ENCODE results near the gene MIR17HG. TPM values are rescaled to one million over a fixed set of nuclear protein-coding genes. Genes with fewer than 3 reads are reported as not detected.

MIR17HG gene
- total RNA-seq (2014; rRNA removed; shearing (Covaris generic)) = 0.43 and 2.5 TPM in 2 replicates
- polyA plus RNA-seq (2016; fragmentation: Nextera tagmentation; extraction: Ambion mirVana) = 0.20 and 0.27 TPM in 2 replicates

GRCh38 chr13:91347202-91347995 is at the start of gene MIR17HG:
Gene MIR17HG (plus strand): TSS chr13:91347687.
- H2AFZ ChIP-seq = peak within 1 kb of the TSS; percentile 97
- peak within 1 kb of the TSS; percentile 91 for H3K9ac ChIP-seq
- peaks cover 13% of the 10 kb centered on the region; the same call in 1 of the 2 replicates for H3F3A ChIP-seq (ENCODE audit: insufficient read depth)
- H4K20me1 ChIP-seq (ENCODE audit: insufficient read depth) = no peaks in the 10 kb centered on the region
- peak; percentile 88 for DNase-seq
- H3K27ac ChIP-seq = peak within 1 kb of the TSS; percentile 68
- no peaks in the 10 kb centered on the region for H3K9me2 ChIP-seq (ENCODE audit: insufficient read depth)
- peaks cover 17% of the 10 kb centered on the region for H3K4me1 ChIP-seq (ENCODE audit: insufficient read depth)
- in situ Hi-C loops (cut with MboI) = no loop called here
- 2% methylated on average over 79 to 83 of the region's 103 CpGs for WGBS, 2 experiments (ENCODE audit: low coverage in 1 of 2, low lambda C conversion rate in 2 of 2, missing lambda C conversion rate in 2 of 2)
- no peaks in the 10 kb centered on the region for H3K9me3 ChIP-seq (ENCODE audit: low read depth)
- peak within 1 kb of the TSS; percentile 90 for H3K4me2 ChIP-seq (ENCODE audit: unreplicated experiment)
- peak within 1 kb of the TSS; percentile 87 for H3K4me3 ChIP-seq
- TF ChIP-seq EZH2 (IDR thresholded peaks at IDR 0.05; ENCODE audit: insufficient read depth, poor library complexity, severe bottlenecking) = no peak
- no peak for TF ChIP-seq EZH2phosphoT487 (IDR thresholded peaks at IDR 0.05; ENCODE audit: insufficient read depth, low read depth)
- peaks cover 36% of the 10 kb centered on the region for H3K27me3 ChIP-seq (replicated peaks; ENCODE audit: insufficient read depth)
- H3K79me2 ChIP-seq (ENCODE audit: insufficient read depth) = peaks cover 34% of the 10 kb centered on the region
- 0 out of 2 replicates have a peak, but pooled peaks cover 12% of the 10 kb centered on the region for H3K36me3 ChIP-seq (ENCODE audit: low read depth)

DNA sequence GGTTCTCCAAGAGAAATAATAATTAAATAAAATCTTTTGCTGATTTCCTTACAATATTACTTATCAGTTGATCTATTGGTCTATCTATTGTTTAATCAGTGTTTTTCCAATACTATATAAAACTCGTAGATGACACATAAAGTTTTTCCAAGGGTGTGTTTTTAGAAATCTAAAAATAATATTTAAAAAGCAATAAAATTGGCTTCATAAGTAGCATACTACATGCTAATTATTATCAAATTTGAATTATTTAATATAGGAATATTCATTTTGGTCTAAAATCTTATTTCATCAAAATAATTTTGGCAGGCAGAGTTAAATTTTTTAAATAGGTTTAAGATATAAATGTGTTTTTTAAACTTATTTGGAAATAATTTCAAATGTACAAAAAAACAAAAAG is 49.4 kb upstream of the MIR17HG start:
- Histone ChIP-seq H3F3A (ENCODE audit: insufficient read depth) (no peaks in the 10 kb centered on the region), H2AFZ (no peak overlapping the region), H3K36me3 (ENCODE audit: low read depth) (no peaks in the 10 kb centered on the region), H3K9me2 (ENCODE audit: insufficient read depth) (no peaks in the 10 kb centered on the region), H3K4me2 (ENCODE audit: unreplicated experiment) (no peak overlapping the region), H3K9ac (no peak overlapping the region), H3K27ac (no peak overlapping the region), H3K27me3 (replicated peaks; ENCODE audit: insufficient read depth) (no peaks in the 10 kb centered on the region), H3K79me2 (ENCODE audit: insufficient read depth) (no peaks in the 10 kb centered on the region), H3K4me1 (ENCODE audit: insufficient read depth) (no peaks in the 10 kb centered on the region), H4K20me1 (ENCODE audit: insufficient read depth) (no peaks in the 10 kb centered on the region), H3K4me3 (no peak overlapping the region), H3K9me3 (ENCODE audit: low read depth) (no peaks in the 10 kb centered on the region)
- WGBS, 2 experiments (ENCODE audit: low coverage in 1 of 2, low lambda C conversion rate in 2 of 2, missing lambda C conversion rate in 2 of 2) = 0 to 8% methylated on average over 1 of the region's 1 CpG
- in situ Hi-C loops (cut with MboI) = no loop called here
- no peak for TF ChIP-seq EZH2 (IDR thresholded peaks at IDR 0.05; ENCODE audit: insufficient read depth, poor library complexity, severe bottlenecking)
- TF ChIP-seq EZH2phosphoT487 (IDR thresholded peaks at IDR 0.05; ENCODE audit: insufficient read depth, low read depth) = no peak
- no peak for DNase-seq

DNA sequence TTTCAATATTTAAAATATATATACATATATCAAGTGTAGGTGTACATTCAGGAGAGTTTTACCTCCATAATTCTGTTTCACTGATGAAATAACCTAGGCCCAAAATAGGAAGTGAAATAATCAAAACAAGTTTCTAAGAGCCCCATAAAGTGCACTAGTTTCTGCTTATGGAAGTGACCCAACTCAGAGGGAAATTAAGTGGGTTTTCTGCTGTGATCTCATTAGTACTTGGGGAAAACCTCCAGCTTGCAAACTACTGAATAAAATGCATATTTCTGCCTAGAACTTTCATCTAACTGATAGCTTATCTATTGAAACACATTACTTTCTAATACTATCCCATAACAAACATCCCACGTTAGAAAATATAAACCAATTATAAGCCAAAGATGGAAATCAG is 45.4 kb upstream of the MIR17HG start:
- no peak for TF ChIP-seq EZH2 (IDR thresholded peaks at IDR 0.05; ENCODE audit: insufficient read depth, poor library complexity, severe bottlenecking)
- TF ChIP-seq EZH2phosphoT487 (IDR thresholded peaks at IDR 0.05; ENCODE audit: insufficient read depth, low read depth) = no peak
- H3K4me3 ChIP-seq = no peak overlapping the region
- no peaks in the 10 kb centered on the region for H3K79me2 ChIP-seq (ENCODE audit: insufficient read depth)
- H3K4me2 ChIP-seq (ENCODE audit: unreplicated experiment) = no peak overlapping the region
- H3K4me1 ChIP-seq (ENCODE audit: insufficient read depth) = no peaks in the 10 kb centered on the region
- 33 to 47% methylated on average over 1 of the region's 1 CpG for WGBS, 2 experiments (ENCODE audit: low coverage in 1 of 2, low lambda C conversion rate in 2 of 2, missing lambda C conversion rate in 2 of 2)
- no peak for DNase-seq
- no peaks in the 10 kb centered on the region for H4K20me1 ChIP-seq (ENCODE audit: insufficient read depth)
- H3K36me3 ChIP-seq (ENCODE audit: low read depth) = no peaks in the 10 kb centered on the region
- H3K9me3 ChIP-seq (ENCODE audit: low read depth) = no peaks in the 10 kb centered on the region
- in situ Hi-C loops (cut with MboI) = no loop called here
- H3F3A ChIP-seq (ENCODE audit: insufficient read depth) = no peaks in the 10 kb centered on the region
- H3K9me2 ChIP-seq (ENCODE audit: insufficient read depth) = no peaks in the 10 kb centered on the region
- H2AFZ ChIP-seq = no peak overlapping the region
- no peak overlapping the region for H3K9ac ChIP-seq
- no peaks in the 10 kb centered on the region for H3K27me3 ChIP-seq (replicated peaks; ENCODE audit: insufficient read depth)
- no peak overlapping the region for H3K27ac ChIP-seq

DNA sequence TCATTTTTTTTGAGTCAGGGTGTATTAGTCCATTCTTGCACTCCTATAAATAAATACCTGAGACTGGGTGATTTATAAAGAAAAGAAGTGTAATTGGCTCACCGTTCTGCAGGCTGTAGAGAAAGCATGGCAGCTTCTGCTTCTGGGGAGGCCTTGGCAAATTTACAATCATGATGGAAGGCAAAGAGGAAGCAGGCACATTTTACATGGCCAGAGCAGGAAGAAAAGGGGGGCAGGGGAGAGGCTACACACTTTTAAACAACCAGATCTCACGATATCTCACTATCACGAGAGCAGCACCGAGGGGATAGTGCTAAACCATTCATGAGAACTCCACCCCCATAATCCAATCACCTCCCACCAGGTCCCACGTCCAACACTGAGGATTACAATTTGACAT is 44.5 kb upstream of the MIR17HG start:
- no peak for TF ChIP-seq EZH2phosphoT487 (IDR thresholded peaks at IDR 0.05; ENCODE audit: insufficient read depth, low read depth)
- no peak for TF ChIP-seq EZH2 (IDR thresholded peaks at IDR 0.05; ENCODE audit: insufficient read depth, poor library complexity, severe bottlenecking)
- Histone ChIP-seq H3K36me3 (ENCODE audit: low read depth) (no peaks in the 10 kb centered on the region), H3K9me3 (ENCODE audit: low read depth) (no peaks in the 10 kb centered on the region), H2AFZ (no peak overlapping the region), H3F3A (ENCODE audit: insufficient read depth) (no peaks in the 10 kb centered on the region), H3K4me2 (ENCODE audit: unreplicated experiment) (no peak overlapping the region), H3K4me1 (ENCODE audit: insufficient read depth) (no peaks in the 10 kb centered on the region), H4K20me1 (ENCODE audit: insufficient read depth) (no peaks in the 10 kb centered on the region), H3K27ac (no peak overlapping the region), H3K4me3 (no peak overlapping the region), H3K9me2 (ENCODE audit: insufficient read depth) (no peaks in the 10 kb centered on the region), H3K79me2 (ENCODE audit: insufficient read depth) (no peaks in the 10 kb centered on the region), H3K9ac (no peak overlapping the region), H3K27me3 (replicated peaks; ENCODE audit: insufficient read depth) (no peaks in the 10 kb centered on the region)
- in situ Hi-C loops (cut with MboI) = no loop called here
- WGBS, 2 experiments (ENCODE audit: low coverage in 1 of 2, low lambda C conversion rate in 2 of 2, missing lambda C conversion rate in 2 of 2) = 29 to 32% methylated on average over 5 of the region's 5 CpGs
- no peak for DNase-seq
